ENCODE data around the gene ANP32B.

The ANP32B gene

GRCh38 chr9:98054376-98054951, 71.3 kb downstream of the ANP32B start:
- H3K27ac ChIP-seq, result no peak overlapping the region
- no peak overlapping the region for H3K4me3 ChIP-seq
- no peak for TF ChIP-seq CTCF (IDR thresholded peaks at IDR 0.05)
- DNase-seq (ENCODE audit: low spot score), result no peak

GRCh38 chr9:98056269-98057137, 73.4 kb downstream of the ANP32B start, which contains the start of gene NANS:
NANS (plus strand) TSS chr9:98056732; CDS start chr9:98056809, 77 bp downstream.
- H3K27ac ChIP-seq, result peak within 1 kb of the TSS; percentile 87 to 98
- H3K4me3 ChIP-seq, result peak within 1 kb of the TSS; percentile 98
- TF ChIP-seq CTCF (IDR thresholded peaks at IDR 0.05), result no peak
- DNase-seq (ENCODE audit: low spot score), result peak; percentile 95

- Histone ChIP-seq H3K4me3 (peak overlapping the region; percentile 98), H3K27ac (peak overlapping the region; percentile 87 to 98)
- no peak for TF ChIP-seq CTCF (IDR thresholded peaks at IDR 0.05)
- DNase-seq (ENCODE audit: low spot score), result no peak
These were observed 74.1 kb downstream of the ANP32B start for GRCh38 chr9:98057138-98057799.

- no peak for DNase-seq (ENCODE audit: low spot score)
These were observed 79.0 kb downstream of the ANP32B start for GRCh38 chr9:98062161-98062560.

GRCh38 chr9:98064623-98065392, 81.7 kb downstream of the ANP32B start:
- DNase-seq (ENCODE audit: low spot score), result no peak
- Histone ChIP-seq H3K27ac (no peak overlapping the region), H3K4me3 (no peak overlapping the region)
- no peak for TF ChIP-seq CTCF (IDR thresholded peaks at IDR 0.05)

More at GRCh38 chr9:98062161-98062560, 79.0 kb downstream of the ANP32B start:
- no peak overlapping the region for H3K27ac ChIP-seq
- TF ChIP-seq CTCF (IDR thresholded peaks at IDR 0.05), result no peak
- H3K4me3 ChIP-seq, result no peak overlapping the region
